DMS79 treated with DMSO at 0.1 percent for 48 hours (cell line): Measurements from ENCODE around the gene LEPR.
"Not testable (repeated sequence)": the region's sequence is repeated elsewhere in the genome, so short reads cannot be mapped to it uniquely, and the experiment has no call there.

ENCODE experiments used
- DNase-seq: peaks from one replicate; lab custom pipeline; 2025; lab: John Stamatoyannopoulos, UW

Gene LEPR

DNA sequence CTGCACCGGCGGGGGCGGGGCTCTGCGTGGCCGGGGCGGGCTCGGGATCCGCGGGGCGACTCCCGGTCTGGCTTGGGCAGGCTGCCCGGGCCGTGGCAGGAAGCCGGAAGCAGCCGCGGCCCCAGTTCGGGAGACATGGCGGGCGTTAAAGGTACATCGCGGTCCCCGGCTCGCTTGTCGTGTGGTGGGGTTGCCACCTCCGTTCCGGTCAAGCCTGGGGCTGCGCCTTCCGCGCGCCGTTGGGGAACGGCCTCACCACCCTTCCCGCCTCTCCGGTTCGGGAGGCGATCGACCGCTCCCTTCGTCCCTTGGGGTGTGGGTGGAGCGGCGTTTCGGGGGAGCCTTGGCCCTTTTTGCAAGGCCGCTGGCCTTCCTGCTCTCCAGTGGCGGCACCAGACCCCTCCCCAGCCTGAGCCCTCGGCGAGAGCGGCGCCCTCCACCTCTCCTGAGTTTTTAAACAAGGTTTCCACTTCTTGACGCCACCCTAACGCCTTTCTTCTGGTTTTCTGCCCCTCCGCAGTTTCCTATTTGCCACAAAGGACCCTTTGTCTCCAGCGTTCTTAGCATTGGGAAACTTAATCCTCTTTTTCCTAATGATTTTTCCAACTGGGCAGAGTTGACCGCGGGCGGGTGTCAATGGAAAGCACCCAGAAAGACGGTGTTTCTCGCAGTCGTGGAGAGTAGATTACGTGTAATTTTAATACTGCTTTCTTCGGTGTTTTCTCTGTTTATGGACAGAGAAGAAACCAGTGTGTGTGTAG, at the start of gene LEPR, which contains the start of gene LEPROT:
TSS of gene LEPR (plus strand) at position 79 of the 761 bp plus-strand sequence. CDS start 144,898 bp downstream, outside the sequence.
TSS of gene LEPROT (plus strand) at position 79 of the 761 bp plus-strand sequence. CDS start at position 136, 57 bp downstream.
- DNase-seq = peak; percentile 47

DNA sequence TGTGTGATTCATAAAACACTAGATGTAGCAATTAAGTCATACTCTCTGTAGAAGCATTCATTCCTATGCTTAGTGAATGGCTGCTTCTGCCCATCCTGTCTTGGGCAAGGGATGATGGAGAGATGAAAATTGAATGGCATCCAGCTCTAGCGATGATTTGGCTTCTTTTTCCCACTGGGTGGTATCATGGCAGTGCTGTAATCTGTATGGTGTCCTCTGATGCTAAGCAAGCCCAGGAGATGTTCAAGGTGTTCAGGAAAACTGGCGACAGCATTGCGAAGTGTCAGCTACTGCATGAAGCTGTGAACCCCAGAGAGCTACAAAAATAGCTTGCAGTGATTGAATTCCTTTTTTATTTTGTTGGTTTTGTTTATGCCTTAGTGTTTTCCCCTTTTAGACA, 48.9 kb upstream of the LEPR start:
- no peak for DNase-seq

DNA sequence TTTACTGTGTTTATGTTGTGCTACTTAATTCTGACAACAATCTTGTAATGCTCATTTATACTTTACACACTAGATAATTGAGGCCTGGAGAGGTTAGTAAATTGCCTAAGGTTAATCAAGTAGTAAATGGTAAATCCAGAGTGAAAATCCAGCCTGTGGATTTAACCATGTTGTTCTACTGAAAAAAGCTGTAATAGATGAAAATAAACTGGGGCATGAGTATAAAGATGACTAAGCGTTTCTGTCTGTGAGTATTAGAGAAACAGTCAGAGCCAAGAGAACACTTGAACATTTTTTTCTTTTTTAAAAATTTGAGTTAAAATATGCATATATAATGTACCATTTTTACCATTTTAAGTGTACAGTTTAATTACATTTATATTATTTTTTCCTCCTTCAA, 47.9 kb upstream of the LEPR start:
- no peak for DNase-seq

DNA sequence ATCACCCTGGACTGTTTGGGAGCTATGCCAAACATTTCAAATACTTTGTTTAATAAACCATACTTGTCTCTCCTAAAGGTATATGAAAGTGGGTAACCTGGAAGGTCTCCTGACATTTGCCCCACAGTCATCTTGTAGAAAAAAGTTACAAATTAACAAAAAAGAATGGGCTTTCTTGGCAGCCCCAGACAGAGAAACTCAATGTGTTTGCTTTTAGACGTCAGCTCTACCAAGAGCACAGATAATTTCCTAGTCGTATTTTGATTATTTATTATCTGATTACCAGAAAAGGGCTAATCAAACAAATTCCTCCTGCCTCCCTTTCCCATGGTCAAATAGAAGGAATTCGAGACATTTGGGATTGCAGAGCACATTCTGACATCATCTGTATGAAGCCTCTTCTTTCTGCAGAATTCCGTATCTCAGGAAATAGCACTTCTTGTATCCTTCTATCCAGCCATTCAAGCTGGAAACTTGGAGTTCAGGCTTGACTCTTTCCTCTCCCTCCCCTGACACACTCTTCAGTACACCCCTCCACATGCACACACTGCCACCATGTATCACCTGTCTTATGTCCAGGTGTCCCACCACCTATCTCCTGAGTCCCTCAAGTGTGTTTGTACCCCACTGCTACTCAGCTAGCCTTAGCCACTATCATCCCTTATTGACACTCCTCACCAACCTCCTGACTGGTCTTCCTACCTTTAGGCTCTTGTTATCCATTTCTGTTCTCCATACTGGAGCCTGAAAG, 42.8 kb upstream of the LEPR start:
- no peak for DNase-seq

- no peak for DNase-seq
These were observed 42.1 kb upstream of the LEPR start for GRCh38 chr1:65378247-65378946.

GRCh38 chr1:65384426-65384825, 36.0 kb upstream of the LEPR start:
- not testable (repeated sequence) for DNase-seq

DNA sequence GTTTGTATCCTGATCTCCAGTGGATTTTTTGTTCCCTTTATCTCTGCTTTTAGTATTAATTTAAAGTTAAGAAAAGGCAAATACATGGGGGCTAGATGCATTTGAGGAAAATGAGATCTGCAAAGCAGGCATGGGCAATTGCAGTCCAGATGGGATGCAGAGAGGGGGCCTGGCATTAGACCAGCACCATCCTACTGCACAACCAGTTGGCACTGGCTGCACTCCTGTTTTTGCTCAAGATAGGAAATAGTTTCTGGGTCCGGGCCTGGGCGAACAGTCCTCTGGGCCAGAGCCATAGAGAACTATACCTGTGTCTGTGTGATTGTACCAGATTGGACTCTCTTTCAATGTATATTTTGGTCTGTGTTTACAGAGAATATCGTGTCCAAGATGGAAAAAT, 34.0 kb upstream of the LEPR start:
- no peak for DNase-seq

GRCh38 chr1:65387821-65388220, 32.6 kb upstream of the LEPR start:
- no peak for DNase-seq

DNA sequence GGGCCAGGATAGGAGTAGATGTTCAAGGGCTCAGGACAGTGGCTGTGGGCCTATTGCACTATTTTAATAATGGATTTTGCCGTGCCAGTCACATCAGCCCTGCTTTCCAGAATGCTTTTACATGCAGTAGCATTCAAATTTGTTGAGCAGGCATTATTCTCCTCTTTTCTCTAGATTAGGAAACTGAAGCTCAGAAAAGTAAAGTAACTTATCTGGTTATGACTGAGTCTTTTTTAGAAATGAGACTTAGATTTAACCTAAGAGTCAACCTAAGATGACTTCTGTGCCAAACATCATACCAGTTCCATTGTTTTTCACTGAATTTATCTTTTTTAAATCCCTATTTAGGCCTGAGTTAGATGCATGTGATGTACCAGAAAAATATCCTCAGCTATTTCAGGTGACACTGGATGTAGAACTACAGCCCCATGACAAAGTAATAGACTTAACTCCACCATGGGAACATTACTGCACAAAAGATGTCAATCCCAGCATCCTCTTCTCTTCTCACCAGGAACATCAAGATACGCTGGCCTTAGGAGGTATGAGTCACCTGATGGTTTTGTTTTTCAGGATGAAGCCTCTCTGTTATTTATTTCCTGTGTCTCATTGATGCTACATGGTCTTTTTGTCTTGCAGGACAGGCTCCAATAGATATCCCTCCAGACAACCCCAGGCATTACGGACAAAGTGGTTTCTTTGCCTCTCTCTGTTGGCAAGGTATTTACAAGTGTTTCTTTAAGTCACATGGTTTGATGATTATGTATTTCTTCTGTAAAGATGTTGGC, 31.4 kb upstream of the LEPR start:
- no peak for DNase-seq

GRCh38 chr1:65392497-65392896, 28.0 kb upstream of the LEPR start:
- no peak for DNase-seq

DNA sequence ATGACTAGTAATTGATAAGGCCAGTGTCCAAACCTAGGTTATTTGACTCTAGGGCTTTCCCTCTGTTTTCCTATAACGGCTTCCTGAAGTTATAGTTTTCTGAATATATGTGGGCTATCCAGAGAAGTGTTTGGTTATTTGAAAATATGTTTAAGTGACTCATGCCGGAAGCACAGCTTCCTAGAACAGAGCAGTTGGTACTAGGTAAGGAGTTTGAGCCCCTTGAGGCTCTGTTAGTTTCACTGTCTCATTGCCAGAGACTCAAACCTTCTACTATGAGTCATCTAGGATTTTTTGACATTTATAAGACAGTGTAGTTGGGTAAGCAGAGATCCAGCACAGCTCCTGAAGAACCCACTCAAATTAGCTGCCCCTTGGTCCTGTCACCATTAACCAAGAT, 27.1 kb upstream of the LEPR start:
- DNase-seq = no peak

DNA sequence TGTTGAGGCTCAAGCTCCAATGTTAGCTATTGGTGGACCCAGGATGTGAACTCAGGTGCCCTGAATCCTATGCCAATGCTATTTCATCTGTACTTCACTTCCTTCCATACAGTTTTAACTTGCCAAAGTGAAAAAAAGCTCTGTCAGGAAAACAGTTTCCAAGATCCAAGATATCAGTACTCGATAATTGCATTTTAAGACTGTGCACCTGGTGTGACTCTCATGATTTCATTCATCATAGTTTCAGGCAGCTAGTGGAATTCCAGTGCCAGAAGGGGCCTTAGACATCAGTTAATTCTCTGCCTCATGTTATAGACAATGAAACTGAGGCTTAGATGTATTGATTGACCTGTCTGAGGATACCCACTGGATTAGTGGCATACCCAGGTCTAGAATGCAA, 26.5 kb upstream of the LEPR start:
- DNase-seq = no peak

DNA sequence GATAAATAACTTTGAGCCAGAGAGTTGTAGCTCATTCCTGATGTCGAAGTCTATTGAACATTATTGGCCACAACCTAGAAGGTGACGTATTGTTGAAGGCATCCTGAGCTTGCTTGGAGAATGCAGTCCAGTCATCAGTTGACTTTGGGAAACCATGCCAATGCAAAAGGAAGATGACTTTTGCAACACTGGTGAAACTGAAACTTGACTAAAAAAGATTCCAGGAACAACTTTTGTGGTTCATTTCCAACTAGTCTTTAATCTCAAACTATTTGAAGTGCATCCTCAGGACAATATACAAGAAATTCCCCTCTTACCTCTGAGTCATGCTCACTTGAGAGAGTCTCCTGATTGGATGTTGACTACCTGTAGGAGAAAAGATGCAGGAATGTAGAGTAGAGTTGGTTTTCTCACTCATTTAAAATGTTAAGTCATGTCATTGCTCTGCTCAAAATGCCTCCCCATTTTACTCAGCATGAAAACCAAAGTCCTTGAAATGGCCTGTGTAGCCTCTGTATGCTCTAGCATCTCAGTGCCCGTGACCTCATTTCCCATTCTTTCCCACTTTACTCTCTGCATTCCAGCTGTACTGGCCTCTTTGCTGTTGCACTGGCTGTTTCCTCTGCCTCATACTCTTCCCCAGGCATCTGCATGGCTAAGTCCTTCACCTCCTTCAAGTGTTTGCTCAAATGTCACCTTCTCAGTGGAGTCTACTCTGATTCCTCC, 24.4 kb upstream of the LEPR start:
- no peak for DNase-seq

DNA sequence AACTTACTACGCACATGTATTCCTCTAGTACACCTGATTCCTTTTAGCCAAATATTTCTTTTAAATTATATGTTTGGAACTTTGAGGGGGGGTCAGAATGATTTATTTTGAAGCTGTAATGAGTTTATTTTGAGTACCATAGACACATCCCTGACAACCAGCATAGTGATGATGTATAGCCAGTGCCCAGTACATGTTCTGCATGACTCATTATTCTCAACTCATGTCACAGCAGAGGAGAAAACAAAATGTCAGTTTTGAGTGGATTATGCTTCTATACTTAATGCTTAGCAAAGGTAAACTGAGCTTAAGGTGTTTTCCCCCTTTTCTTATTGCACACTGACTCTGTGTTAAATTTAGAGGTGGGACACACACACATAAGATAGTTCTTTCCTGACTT, 22.4 kb upstream of the LEPR start:
- DNase-seq = no peak

GRCh38 chr1:65399003-65399402, 21.5 kb upstream of the LEPR start:
- DNase-seq = no peak

- DNase-seq = no peak
These were observed 18.9 kb upstream of the LEPR start for GRCh38 chr1:65401612-65402011.

- DNase-seq = no peak
These were observed 15.5 kb upstream of the LEPR start for GRCh38 chr1:65404941-65405340.

DNA sequence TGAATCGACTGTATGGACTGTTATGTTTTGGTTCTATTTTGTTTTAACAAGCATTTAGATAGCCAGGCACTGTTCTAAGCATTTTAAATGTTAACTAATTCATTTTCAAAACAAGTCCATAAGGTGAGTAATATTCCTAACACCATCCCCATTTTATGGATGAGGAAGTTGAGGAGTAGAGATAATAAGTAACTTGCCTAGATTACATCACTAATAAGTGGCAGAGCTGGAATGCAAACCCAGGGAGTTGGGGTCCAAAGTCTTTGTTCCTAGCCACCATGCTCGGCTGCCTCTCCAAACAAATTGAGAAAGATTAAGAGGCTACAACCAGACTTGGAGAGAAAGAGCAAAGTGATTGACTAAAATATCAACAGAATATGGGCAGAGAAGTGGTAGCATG, 12.6 kb upstream of the LEPR start:
- no peak for DNase-seq

GRCh38 chr1:65409314-65409713, 11.2 kb upstream of the LEPR start:
- DNase-seq = no peak

- DNase-seq = no peak
These were observed 10.6 kb upstream of the LEPR start for GRCh38 chr1:65409816-65410326.
